IPS-NIHi11 (cell line): ENCODE data around the gene TRAF7.
"Not testable (repeated sequence)": the region's sequence is repeated elsewhere in the genome, so short reads cannot be mapped to it uniquely, and the experiment has no call there.

Experiments
- DNase-seq: peaks from one replicate; pipeline ENCODE4 v3.0.0; 2012; ENCODE audit warnings: mixed read lengths, low spot score

Gene TRAF7

GRCh38 chr16:2122429-2122828 is 33.2 kb upstream of the TRAF7 start:
- DNase-seq, result no peak

GRCh38 chr16:2122934-2123683 is 32.5 kb upstream of the TRAF7 start:
- DNase-seq, result not testable (repeated sequence)

- DNase-seq, result not testable (repeated sequence)
These were observed 31.7 kb upstream of the TRAF7 start for GRCh38 chr16:2123706-2124376.

- peak; percentile 5 for DNase-seq
These were observed 31.2 kb upstream of the TRAF7 start for GRCh38 chr16:2124377-2124693.

GRCh38 chr16:2124694-2125444 is 30.7 kb upstream of the TRAF7 start:
- DNase-seq, result peak; percentile 9

- not testable (repeated sequence) for DNase-seq
These were observed 30.0 kb upstream of the TRAF7 start for GRCh38 chr16:2125609-2126008.

GRCh38 chr16:2126161-2126743 is 29.3 kb upstream of the TRAF7 start:
- not testable (repeated sequence) for DNase-seq

GRCh38 chr16:2126928-2127556 is 28.5 kb upstream of the TRAF7 start:
- DNase-seq, result not testable (repeated sequence)

- not testable (repeated sequence) for DNase-seq
These were observed 27.8 kb upstream of the TRAF7 start for GRCh38 chr16:2127630-2128280.

- DNase-seq, result not testable (repeated sequence)
These were observed 26.3 kb upstream of the TRAF7 start for GRCh38 chr16:2129251-2129650.

GRCh38 chr16:2129890-2130447 is 25.6 kb upstream of the TRAF7 start:
- not testable (repeated sequence) for DNase-seq

GRCh38 chr16:2133797-2134196 is 21.8 kb upstream of the TRAF7 start:
- not testable (repeated sequence) for DNase-seq

- not testable (repeated sequence) for DNase-seq
These were observed 20.5 kb upstream of the TRAF7 start for GRCh38 chr16:2135071-2135470.

GRCh38 chr16:2135770-2136490 is 19.7 kb upstream of the TRAF7 start, which contains the start of gene PKD1:
Gene PKD1, minus strand, starts transcription at chr16:2135898. Its CDS starts 209 bp downstream, at chr16:2135689.
- DNase-seq, result peak; percentile 17

GRCh38 chr16:2142942-2143877 is 12.4 kb upstream of the TRAF7 start:
- DNase-seq, result peak; percentile 2

GRCh38 chr16:2143878-2144485 is 11.6 kb upstream of the TRAF7 start:
- DNase-seq, result peak; percentile 1

- DNase-seq, result peak; percentile 0
These were observed 9.7 kb upstream of the TRAF7 start for GRCh38 chr16:2145843-2146242.

- DNase-seq, result no peak
These were observed 8.2 kb upstream of the TRAF7 start for GRCh38 chr16:2147378-2147777.
